Stimulated activated CD4-positive, alpha-beta T cell treated with anti-CD3 and anti-CD28 coated beads, Interleukin-12 subunit alpha, Interleukin-12 subunit beta, amount 100 ng/mL, for 4 hours (primary cell): ENCODE results near the gene ASB3.
"Not testable (repeated sequence)": the region's sequence is repeated elsewhere in the genome, so short reads cannot be mapped to it uniquely, and the experiment has no call there.

Source experiments
- DNase-seq: peaks from one replicate; pipeline ENCODE4 v3.0.0-alpha.2; 2020

Gene ASB3

GRCh38 chr2:53785366-53785765 lies 1.4 kb downstream of the ASB3 start:
- DNase-seq: no peak

GRCh38 chr2:53784436-53784835 lies 2.3 kb downstream of the ASB3 start:
- DNase-seq: no peak

GRCh38 chr2:53782676-53783075 lies 4.1 kb downstream of the ASB3 start:
- no peak for DNase-seq

GRCh38 chr2:53780056-53780455 lies 6.7 kb downstream of the ASB3 start:
- no peak for DNase-seq

GRCh38 chr2:53778536-53779162 lies 8.1 kb downstream of the ASB3 start:
- no peak for DNase-seq

GRCh38 chr2:53777134-53777533 lies 9.6 kb downstream of the ASB3 start:
- DNase-seq: no peak

GRCh38 chr2:53770264-53770663 lies 16.5 kb downstream of the ASB3 start:
- no peak for DNase-seq

- DNase-seq: no peak
These were observed 17.3 kb downstream of the ASB3 start for GRCh38 chr2:53769318-53769945.

GRCh38 chr2:53768242-53768542 lies 18.6 kb downstream of the ASB3 start:
- DNase-seq: no peak

- DNase-seq: peak; percentile 85
These were observed 19.1 kb downstream of the ASB3 start, which contains the start of gene CHAC2 for GRCh38 chr2:53767405-53768241. Gene CHAC2 (plus strand): TSS chr2:53767804. CDS start chr2:53767887, 83 bp downstream.

- DNase-seq: no peak
These were observed 21.0 kb downstream of the ASB3 start for GRCh38 chr2:53765767-53766166.

- not testable (repeated sequence) for DNase-seq
These were observed 29.5 kb downstream of the ASB3 start for GRCh38 chr2:53757206-53757605.

- no peak for DNase-seq
These were observed 30.1 kb downstream of the ASB3 start for GRCh38 chr2:53756644-53757043.

GRCh38 chr2:53755121-53755520 lies 31.6 kb downstream of the ASB3 start:
- no peak for DNase-seq

GRCh38 chr2:53753041-53753440 lies 33.7 kb downstream of the ASB3 start:
- DNase-seq: no peak

- DNase-seq: no peak
These were observed 34.4 kb downstream of the ASB3 start for GRCh38 chr2:53752385-53752784.

- DNase-seq: no peak
These were observed 35.0 kb downstream of the ASB3 start for GRCh38 chr2:53751728-53752127.

GRCh38 chr2:53750041-53750768 lies 36.5 kb downstream of the ASB3 start:
- no peak for DNase-seq

GRCh38 chr2:53744395-53745065 lies 42.2 kb downstream of the ASB3 start:
- no peak for DNase-seq

GRCh38 chr2:53740170-53740569 lies 46.6 kb downstream of the ASB3 start:
- no peak for DNase-seq

GRCh38 chr2:53739032-53739431 lies 47.7 kb downstream of the ASB3 start:
- no peak for DNase-seq

- no peak for DNase-seq
These were observed 49.7 kb downstream of the ASB3 start for GRCh38 chr2:53737091-53737490.
